ENCODE results near the gene ERC2.
"Not testable (repeated sequence)": the region's sequence is repeated elsewhere in the genome, so short reads cannot be mapped to it uniquely, and the experiment has no call there.

ERC2 gene

GRCh38 chr3:56304069-56304468 lies 164.2 kb downstream of the ERC2 start:
- DNase-seq: no peak

- DNase-seq: no peak
Measured at GRCh38 chr3:56303487-56303886, 164.8 kb downstream of the ERC2 start.

- no peak for DNase-seq
Measured at GRCh38 chr3:56302417-56302816, 165.8 kb downstream of the ERC2 start.

GRCh38 chr3:56297281-56297840 lies 170.9 kb downstream of the ERC2 start:
- DNase-seq: no peak

- DNase-seq: no peak
Measured at GRCh38 chr3:56296361-56296760, 171.9 kb downstream of the ERC2 start.

GRCh38 chr3:56295161-56295560 lies 173.1 kb downstream of the ERC2 start:
- no peak for DNase-seq

GRCh38 chr3:56294286-56294685 lies 174.0 kb downstream of the ERC2 start:
- DNase-seq: no peak

GRCh38 chr3:56291953-56292352 lies 176.3 kb downstream of the ERC2 start:
- no peak for DNase-seq

- no peak for DNase-seq
Measured at GRCh38 chr3:56291244-56291680, 177.0 kb downstream of the ERC2 start.

- no peak for DNase-seq
Measured at GRCh38 chr3:56290374-56290773, 177.9 kb downstream of the ERC2 start.

GRCh38 chr3:56288258-56288657 lies 180.0 kb downstream of the ERC2 start:
- no peak for DNase-seq

GRCh38 chr3:56282341-56282740 lies 185.9 kb downstream of the ERC2 start:
- no peak for DNase-seq

- no peak for DNase-seq
Measured at GRCh38 chr3:56277236-56277635, 191.0 kb downstream of the ERC2 start.

GRCh38 chr3:56275120-56275519 lies 193.1 kb downstream of the ERC2 start:
- no peak for DNase-seq

GRCh38 chr3:56269755-56270535 lies 198.3 kb downstream of the ERC2 start:
- DNase-seq: no peak

GRCh38 chr3:56268616-56269383 lies 199.5 kb downstream of the ERC2 start:
- DNase-seq: no peak

- DNase-seq: not testable (repeated sequence)
Measured at GRCh38 chr3:56261852-56262251, 206.4 kb downstream of the ERC2 start.

GRCh38 chr3:56260262-56260661 lies 208.0 kb downstream of the ERC2 start:
- no peak for DNase-seq

GRCh38 chr3:56257826-56258225 lies 210.4 kb downstream of the ERC2 start:
- no peak for DNase-seq

- DNase-seq: no peak
Measured at GRCh38 chr3:56254835-56255234, 213.4 kb downstream of the ERC2 start.

GRCh38 chr3:56253941-56254665 lies 214.2 kb downstream of the ERC2 start:
- no peak for DNase-seq

- DNase-seq: no peak
Measured at GRCh38 chr3:56251343-56251945, 216.8 kb downstream of the ERC2 start.

GRCh38 chr3:56248021-56248420 lies 220.2 kb downstream of the ERC2 start:
- DNase-seq: no peak

Measured in activated naive CD4-positive, alpha-beta T cell treated with Interleukin-2 at 50 U/mL for 16 hours (primary cell).